Hematopoietic multipotent progenitor cell (in vitro differentiated cells): ENCODE measurements around the gene TOP2A. TPM values are rescaled to one million over a fixed set of nuclear protein-coding genes. Genes with fewer than 3 reads are reported as not detected.

Experiments
- DNase-seq, 3 donors: peaks; one replicate each; pipeline ENCODE4 v3.0.0-alpha.2; 2011 to 2015; ENCODE audit warnings: low read depth in 2 of 3, low spot score in 2 of 3
- total RNA-seq: library from RNA; depleted of rRNA; stranded (reverse); fragments of >200 nt; gene quantifications from one replicate; pipeline ENCODE4 v1.2.3, GENCODE V29; 2012

Gene TOP2A, protein sequence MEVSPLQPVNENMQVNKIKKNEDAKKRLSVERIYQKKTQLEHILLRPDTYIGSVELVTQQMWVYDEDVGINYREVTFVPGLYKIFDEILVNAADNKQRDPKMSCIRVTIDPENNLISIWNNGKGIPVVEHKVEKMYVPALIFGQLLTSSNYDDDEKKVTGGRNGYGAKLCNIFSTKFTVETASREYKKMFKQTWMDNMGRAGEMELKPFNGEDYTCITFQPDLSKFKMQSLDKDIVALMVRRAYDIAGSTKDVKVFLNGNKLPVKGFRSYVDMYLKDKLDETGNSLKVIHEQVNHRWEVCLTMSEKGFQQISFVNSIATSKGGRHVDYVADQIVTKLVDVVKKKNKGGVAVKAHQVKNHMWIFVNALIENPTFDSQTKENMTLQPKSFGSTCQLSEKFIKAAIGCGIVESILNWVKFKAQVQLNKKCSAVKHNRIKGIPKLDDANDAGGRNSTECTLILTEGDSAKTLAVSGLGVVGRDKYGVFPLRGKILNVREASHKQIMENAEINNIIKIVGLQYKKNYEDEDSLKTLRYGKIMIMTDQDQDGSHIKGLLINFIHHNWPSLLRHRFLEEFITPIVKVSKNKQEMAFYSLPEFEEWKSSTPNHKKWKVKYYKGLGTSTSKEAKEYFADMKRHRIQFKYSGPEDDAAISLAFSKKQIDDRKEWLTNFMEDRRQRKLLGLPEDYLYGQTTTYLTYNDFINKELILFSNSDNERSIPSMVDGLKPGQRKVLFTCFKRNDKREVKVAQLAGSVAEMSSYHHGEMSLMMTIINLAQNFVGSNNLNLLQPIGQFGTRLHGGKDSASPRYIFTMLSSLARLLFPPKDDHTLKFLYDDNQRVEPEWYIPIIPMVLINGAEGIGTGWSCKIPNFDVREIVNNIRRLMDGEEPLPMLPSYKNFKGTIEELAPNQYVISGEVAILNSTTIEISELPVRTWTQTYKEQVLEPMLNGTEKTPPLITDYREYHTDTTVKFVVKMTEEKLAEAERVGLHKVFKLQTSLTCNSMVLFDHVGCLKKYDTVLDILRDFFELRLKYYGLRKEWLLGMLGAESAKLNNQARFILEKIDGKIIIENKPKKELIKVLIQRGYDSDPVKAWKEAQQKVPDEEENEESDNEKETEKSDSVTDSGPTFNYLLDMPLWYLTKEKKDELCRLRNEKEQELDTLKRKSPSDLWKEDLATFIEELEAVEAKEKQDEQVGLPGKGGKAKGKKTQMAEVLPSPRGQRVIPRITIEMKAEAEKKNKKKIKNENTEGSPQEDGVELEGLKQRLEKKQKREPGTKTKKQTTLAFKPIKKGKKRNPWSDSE (N-terminal part only)
- total RNA-seq = 2.4 TPM

DNA sequence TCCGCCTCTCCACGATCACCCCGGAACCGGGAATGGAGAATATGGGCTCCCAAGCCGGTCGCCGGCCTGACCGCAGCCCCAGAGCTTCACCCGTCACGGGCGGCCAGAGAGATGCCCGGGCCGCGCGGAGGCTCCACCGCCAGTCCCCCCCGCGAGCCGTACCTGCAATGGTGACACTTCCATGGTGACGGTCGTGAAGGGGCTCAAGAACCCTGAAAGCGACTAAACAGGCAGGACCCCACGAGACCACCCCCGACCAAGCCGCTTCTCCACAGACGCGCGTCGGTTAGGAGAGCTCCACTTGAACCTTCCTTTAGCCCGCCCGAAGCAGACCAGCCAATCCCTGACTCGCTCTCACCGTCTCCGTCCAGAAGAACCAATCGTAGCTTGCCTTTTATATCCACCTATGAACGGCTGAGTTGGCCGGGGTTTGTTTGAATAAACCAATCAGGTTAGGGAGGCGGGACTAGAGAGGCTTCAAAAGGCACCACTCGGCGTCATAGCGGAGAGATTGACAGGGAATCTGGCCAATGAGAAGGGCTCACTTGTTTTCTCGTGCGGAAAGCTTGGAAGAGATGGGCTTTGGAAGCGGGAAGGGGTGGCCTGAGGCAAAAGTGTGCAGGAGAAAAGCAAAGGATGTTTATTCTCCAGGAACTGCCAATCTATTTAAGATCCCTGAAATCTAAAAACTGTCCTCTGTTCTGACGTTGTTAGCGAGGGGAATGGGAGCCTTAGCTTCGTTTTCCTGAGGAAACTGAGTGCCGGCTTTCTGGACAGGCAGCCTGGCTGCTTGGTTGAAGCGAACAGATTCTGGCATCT lies at the start of gene TOP2A:
Gene TOP2A (minus strand): TSS at position 288 of the 819 bp plus-strand sequence. CDS start 105 bp downstream, at position 183.
- DNase-seq = peak; percentile 96 to 100 (median 99)

- DNase-seq = no peak
Measured at GRCh38 chr17:40467281-40467867, 49.7 kb upstream of the TOP2A start.

DNA sequence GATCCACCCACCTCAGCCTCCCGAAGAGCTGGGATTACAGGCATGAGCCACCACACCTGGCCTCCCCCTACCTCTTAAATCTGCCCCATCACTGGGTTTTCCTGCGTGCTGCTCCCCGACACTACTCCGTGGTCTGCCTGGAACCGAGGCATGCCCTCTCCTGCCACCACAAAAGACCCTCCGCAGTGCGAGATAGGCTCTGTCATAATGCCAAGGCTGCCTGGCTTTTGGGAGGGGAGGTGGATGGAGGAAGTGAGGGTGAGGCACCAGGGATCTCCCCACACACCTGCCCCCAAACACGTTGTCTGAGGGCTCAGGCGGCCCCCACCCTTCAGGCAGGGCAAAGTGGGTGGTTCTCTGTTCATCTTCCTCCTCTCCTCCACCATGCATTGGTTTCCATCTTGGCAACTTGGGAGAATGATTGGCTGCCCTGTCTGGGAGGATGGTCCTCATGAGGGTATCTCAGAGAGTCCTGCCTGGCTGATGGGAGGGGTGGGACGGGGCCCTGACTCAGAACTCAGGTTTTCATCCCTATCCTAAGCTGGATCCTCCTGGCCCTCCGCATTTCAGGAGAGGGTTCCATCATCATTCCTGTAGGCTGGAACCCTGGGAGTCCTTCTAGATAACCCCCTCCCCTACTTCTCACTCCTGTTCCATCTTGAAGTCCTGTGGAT lies 48.7 kb upstream of the TOP2A start:
- DNase-seq = no peak

DNA sequence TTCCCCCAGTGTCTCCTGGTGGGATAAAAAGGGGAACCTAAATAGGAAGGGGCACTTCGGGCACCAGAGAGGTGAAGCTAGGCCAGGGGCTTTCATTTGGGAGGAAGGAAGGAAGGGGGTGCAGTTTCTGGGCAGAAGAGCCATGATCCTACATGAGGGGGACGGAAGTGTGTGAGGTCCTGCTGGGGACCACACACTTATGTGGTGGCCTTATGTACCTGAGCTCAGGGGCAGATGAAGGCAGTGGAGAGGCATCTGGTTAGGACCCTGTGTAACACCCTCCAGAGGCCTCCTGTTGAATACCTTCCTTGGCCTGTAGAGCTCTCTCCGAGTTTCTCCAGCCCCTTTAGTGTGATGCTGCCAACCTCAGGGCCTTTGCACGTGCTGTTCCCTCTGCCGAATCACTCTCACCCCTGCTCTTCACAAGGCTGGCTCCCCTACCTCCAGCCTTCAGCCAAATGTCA lies 46.7 kb upstream of the TOP2A start:
- DNase-seq = no peak

- DNase-seq = no peak
Measured at GRCh38 chr17:40463122-40463550, 45.4 kb upstream of the TOP2A start.

- DNase-seq = no peak
Measured at GRCh38 chr17:40462343-40463121, 44.8 kb upstream of the TOP2A start.

DNA sequence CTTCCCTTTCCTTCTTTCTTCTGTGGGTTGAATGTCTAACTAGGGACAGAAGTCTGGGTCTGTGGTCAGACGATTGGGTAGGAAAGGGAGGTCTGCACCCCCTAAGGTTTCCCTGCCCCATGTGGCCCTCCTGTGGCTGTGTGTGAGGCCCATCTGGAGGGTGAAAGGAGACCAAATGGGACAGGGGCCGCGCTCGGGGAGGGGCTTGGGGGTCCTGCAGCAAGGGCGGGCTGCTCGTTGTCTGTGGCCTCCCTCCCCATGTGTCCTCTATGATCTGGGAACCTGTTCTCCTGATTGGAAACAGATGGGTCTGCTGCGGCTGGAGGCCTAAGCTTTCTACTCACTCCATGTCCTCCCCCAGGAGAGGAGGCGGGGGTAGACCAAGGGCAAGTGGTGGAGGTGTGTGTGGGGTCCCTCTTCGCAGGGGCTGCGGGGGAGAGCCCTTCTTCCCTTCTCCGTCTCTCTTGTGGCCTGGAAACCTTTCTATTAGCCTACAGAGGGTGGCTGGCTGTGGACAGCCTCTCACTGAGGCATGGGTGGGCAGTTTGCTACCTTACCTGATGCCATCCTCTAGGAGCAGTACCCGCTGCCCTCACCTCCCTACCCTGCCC lies 44.1 kb upstream of the TOP2A start:
- no peak for DNase-seq

DNA sequence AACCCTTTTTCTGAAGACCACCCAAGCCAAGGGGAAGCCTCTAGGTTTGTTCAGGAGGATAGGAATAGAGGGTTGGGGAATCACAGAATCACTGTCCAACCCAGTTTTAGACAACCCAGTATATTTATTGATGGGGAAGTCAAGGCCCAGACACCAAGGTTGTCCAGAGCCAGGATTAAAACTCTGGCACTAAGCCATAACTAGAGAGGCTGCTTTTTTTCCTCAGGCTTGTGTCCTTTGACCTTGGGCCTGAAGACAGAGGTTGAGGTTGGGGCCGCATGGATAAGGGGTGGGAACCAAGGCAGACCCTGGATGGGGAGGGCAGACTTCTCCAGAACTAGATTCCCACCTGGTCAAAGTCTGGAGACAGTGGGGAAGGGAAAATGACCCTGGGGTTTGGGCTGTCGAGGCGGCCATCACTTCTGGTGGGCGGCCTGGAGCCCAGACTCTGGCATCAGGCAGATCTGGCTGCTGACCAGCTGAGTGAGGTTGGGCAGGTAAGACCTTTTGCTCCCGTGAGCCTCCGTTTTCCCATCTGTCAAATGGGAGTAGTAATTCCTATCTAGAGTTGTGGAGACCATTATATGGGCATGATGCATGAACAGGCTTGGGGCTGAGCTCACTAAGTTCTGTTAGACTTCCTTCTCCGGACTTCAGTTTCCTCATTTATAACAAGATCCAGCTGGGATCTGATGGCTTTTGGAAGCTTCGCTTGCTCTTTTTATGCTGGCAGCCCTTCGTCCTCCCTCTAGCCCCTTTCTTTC lies 43.5 kb upstream of the TOP2A start:
- no peak for DNase-seq

GRCh38 chr17:40460604-40460967 lies 42.9 kb upstream of the TOP2A start:
- DNase-seq = no peak

DNA sequence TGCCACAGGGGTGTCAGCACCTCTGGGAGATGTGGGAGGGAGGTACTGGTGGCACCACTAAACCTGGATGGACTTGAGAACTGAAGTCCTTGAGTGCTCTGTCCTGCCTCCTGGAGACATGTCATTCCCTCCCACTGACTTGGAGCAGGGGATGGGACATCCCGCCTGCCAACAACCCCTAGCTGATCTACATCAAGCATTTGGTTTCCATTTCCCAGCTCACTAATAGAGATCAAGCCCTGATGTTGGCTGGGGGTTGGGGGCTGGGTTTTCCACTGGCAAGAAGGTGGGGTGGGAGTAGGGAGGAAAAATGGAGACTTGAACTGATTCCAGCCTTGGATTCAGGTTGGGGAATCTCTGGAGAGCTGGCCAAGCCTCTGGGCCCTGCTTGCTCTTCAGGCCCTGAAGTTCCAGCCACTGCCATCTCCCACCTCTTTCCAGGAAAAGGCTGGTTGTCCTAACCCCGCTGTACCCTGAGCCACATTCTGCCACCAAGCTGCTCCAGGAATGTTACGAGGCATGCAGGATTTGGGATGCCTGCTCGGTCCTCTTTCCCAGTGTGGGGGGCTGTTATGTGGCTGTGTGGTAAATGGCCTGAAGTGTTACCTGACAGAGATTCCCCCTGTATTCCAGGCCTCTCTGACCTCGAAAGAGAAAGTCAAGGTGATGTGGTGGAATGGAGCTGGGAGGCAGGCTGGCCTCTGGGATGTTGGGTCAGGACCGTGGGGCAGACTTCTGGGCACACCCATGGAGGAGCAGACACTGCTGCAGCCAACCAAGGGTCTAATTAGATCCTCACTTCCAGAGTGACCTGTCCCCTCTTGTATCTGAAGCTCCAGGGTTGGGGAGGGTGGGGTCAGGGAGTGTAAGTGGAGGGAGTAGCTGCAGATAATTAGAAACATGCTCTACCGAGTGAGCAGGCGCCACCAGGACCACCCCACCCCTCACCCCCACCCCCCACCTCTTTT lies 42.2 kb upstream of the TOP2A start:
- DNase-seq = no peak

- DNase-seq = no peak
Measured at GRCh38 chr17:40458851-40459482, 41.3 kb upstream of the TOP2A start.

DNA sequence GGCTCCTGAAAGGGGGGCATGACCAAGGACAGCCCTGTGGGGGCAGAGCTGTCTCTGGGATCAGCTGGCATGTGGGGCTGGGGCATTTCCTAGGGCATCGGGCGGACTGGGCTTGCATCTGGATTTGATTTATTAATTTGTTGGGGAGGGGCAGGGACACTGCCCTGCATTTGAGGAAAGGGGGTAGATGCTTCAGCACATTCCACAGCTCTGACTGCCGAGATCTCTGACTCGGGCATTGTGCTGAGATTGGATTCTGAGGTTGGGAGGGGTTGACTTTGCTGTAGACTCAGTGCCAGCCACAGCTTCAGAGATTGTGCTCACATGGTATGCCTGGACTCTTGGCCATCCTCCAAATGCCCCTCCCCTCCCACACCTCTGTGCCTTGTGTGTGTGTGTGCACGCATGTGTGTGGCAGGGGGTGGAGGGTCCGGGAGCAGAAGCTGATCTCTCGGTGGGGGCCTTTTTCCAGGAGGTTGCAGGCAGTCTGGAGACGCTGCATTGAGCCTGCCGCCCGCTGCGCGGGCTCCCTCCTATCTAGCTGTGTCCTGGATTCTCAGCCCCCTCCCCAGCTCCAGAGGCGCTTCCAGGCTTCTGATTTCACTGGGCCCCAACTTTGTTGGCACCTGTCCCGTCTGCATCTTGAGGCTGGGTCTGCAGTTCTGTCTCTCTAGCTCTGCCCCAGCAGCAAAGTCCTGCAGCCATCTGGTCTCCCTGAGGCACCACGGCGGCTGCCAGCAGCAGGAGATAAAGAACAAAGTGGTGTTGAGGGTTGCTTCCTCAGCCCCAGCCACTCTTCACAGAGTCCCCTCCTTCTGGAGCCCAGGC lies 40.5 kb upstream of the TOP2A start:
- DNase-seq = no peak

- DNase-seq = no peak
Measured at GRCh38 chr17:40457369-40457768, 39.7 kb upstream of the TOP2A start.

- no peak for DNase-seq
Measured at GRCh38 chr17:40456396-40456951, 38.8 kb upstream of the TOP2A start.
